ENCODE data around the gene FLYWCH1. TPM values are rescaled to one million over a fixed set of nuclear protein-coding genes. Genes with fewer than 3 reads are reported as not detected.

FLYWCH1 gene
- total RNA-seq, 1 donor from 2014 or later: 65.4 TPM

DNA sequence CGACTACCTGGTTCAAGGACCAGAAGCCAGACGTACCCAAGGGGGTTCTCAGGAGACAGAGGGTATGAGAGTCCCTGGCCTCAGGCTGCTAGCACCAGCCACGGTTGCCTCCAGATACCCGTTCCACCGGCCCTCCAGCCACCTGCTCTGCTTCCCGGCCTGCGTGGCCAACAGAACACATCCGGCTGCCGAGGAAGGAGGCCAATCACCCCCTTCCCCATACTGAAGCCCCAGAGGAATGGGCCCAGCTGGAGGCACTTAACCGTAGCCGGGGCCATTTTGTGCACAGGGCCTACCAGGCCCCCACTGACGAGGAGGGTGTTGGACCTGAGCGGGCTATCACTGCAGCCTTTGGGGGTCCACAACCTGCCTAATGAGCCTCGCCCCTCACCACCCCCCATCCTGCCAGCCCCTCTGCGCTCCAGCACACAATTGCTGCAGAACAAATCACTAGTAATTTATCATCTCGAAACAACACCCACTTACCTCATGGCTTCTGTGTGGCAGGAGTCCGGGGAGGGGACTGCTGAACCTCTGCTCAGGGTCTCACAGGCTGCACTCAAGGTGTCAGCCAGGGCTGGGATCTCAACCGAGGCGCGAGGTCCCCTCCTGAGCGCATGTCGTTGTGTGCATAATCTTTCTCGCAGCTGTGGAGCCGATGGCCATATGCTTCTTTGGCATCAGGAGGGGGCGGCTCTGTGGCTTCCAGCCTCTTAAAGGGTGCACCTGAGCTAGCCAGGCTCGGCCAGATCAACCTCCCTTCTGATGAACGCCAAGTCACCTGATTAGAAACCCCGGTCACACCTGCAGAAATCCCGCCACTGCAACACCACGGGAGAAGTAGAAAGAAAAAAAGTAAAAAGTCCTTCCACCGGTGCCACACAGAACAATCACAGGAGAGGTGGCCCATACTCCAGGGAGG lies 42.2 kb downstream of the FLYWCH1 start:
- no peaks in the 10 kb centered on the region for H3K4me1 Mint-ChIP-seq (ENCODE audit: low read depth)
- DNase-seq (ENCODE audit: low spot score): no peak
- intact Hi-C loops (cut with micrococcal nuclease): no loop called here
- no peaks in the 10 kb centered on the region for H3K9me3 Mint-ChIP-seq
- peaks cover 6% of the 10 kb centered on the region for H3K27me3 Mint-ChIP-seq (ENCODE audit: low read depth)
- no peak overlapping the region for H3K27ac Mint-ChIP-seq
- H3K36me3 Mint-ChIP-seq (ENCODE audit: low read depth): no peaks in the 10 kb centered on the region
- H3K4me3 Mint-ChIP-seq (ENCODE audit: low read depth): no peak overlapping the region

DNA sequence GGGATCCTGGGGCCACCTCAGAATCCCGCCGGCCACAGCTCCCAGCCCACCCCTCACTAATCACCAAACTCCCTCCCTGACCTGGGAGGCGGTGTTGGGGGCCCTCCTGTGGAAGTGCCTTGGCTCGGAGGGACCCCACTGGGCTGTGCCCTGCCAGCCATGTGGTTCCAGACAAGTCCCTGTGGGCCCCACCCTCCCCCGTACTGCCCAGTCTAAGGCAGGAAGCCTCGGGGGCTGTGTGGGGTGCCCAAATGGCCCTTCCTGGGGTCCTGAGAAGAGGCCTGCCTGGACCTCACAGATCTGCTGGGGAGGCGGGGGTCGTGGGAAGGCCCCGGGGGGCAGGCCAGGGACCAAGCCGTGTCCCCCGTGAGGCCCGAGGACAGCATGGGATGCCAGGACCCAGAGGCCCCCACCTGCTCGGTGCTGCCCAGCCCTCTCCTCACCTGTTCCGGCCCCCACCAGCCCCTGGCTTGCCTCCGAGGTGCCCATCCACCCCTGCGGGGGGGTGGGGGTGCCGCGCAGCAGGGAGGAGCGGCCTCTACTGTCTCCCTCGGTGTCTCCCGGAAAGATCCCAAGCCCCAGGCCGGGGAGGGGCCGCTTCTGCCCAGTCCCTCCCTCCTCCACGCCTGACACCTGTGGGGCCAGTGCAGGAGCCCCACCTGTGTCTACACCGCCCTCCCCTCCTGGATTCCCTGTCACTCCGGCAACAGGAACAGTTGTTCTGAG lies 43.1 kb downstream of the FLYWCH1 start:
- Mint-ChIP-seq H3K4me1 (ENCODE audit: low read depth) (no peaks in the 10 kb centered on the region), H3K36me3 (ENCODE audit: low read depth) (no peaks in the 10 kb centered on the region), H3K9me3 (no peaks in the 10 kb centered on the region), H3K4me3 (ENCODE audit: low read depth) (no peak overlapping the region), H3K27ac (no peak overlapping the region), H3K27me3 (ENCODE audit: low read depth) (peaks cover 7% of the 10 kb centered on the region)
- intact Hi-C loops (cut with micrococcal nuclease): no loop called here
- DNase-seq (ENCODE audit: low spot score): no peak

DNA sequence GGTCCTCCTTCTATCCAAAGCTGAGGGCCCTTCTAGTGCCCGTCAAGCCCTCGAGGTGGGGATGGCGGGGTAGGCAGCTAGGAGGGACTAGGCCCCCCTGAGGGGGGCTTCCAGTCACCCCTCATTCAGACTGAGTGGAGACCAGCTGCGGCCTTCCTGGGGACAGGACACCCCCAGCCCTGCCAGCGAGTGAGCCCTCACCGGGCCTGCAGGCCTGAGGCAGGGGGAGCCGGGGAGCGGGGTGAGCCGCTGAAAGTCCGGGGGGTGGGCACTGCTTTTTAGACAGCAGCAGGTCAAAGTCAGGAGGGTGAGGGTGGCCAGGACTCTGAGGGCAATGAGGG lies 43.7 kb downstream of the FLYWCH1 start:
- intact Hi-C loops (cut with micrococcal nuclease): no loop called here
- H3K27me3 Mint-ChIP-seq (ENCODE audit: low read depth): peaks cover 9% of the 10 kb centered on the region

DNA sequence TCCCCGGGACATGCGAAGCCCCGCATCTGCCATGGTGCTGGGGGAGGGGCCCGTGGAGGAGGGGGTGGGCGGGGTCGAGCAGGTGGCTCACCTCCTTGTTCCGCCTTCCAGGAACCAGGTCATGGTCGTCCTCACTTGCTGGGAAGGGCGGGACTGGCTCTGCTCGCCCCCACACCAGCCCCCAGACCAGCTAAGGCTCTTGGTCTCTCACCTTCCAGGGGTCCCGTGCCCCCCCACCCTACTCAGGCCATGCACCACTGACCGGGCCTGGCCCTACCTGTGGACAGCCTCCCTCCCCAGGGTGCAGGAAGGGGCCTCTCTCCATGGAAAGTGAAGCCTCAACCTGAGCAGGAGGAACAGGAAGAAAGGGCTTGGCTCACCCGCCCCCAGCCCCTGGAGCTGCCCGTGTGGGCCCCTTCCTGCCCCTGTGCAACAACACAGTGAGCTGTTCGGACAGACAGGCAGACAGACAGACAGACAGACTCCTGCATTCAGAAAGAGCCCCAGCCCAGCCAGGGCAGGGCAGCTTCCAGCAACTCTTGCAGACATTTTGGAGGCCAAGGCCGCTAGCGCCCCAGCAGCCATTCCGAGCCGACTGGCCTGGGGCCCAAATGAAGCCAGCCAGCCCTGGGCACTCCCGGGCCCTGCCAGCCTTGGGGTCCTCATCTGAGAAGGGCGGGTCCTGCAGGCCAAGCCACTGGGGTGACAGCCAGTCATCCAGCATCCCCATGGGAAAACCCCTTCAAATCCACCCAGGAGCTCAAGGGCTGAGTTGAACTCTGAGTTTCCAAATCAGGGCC lies 44.2 kb downstream of the FLYWCH1 start:
- Mint-ChIP-seq H3K36me3 (ENCODE audit: low read depth) (no peaks in the 10 kb centered on the region), H3K27ac (no peak overlapping the region)

More for the DNA sequence above, 43.7 kb downstream of the FLYWCH1 start:
- Mint-ChIP-seq H3K36me3 (ENCODE audit: low read depth) (no peaks in the 10 kb centered on the region), H3K4me3 (ENCODE audit: low read depth) (no peak overlapping the region), H3K27ac (no peak overlapping the region), H3K4me1 (ENCODE audit: low read depth) (no peaks in the 10 kb centered on the region), H3K9me3 (no peaks in the 10 kb centered on the region)
- no peak for DNase-seq (ENCODE audit: low spot score)

DNA sequence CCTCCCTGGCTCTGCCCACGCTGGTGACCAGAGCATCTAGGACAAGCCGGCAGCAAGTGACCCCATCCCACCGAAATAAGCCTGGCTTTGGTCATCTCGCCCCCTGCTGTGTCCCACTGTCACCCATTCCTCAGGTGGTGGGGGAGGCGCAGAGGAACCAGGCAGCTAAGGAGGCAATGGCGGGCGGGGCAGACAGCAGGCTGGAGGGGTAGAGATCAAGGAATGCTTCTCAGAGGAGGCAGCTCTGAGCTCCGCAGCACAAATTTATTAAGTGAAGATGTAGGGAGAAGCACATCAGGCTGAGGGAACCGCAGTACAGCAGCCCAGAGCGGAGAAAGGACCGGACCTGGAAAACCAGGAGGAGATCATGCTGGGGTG lies 44.8 kb downstream of the FLYWCH1 start:
- Mint-ChIP-seq H3K4me1 (ENCODE audit: low read depth) (no peaks in the 10 kb centered on the region), H3K36me3 (ENCODE audit: low read depth) (no peaks in the 10 kb centered on the region), H3K9me3 (no peaks in the 10 kb centered on the region), H3K27me3 (ENCODE audit: low read depth) (peaks cover 9% of the 10 kb centered on the region), H3K27ac (no peak overlapping the region), H3K4me3 (ENCODE audit: low read depth) (no peak overlapping the region)
- DNase-seq (ENCODE audit: low spot score): no peak
- intact Hi-C loops (cut with micrococcal nuclease): no loop called here

More for the DNA sequence above, 44.2 kb downstream of the FLYWCH1 start:
- H3K27me3 Mint-ChIP-seq (ENCODE audit: low read depth): peaks cover 9% of the 10 kb centered on the region
- intact Hi-C loops (cut with micrococcal nuclease): no loop called here
- H3K4me1 Mint-ChIP-seq (ENCODE audit: low read depth): no peaks in the 10 kb centered on the region
- no peaks in the 10 kb centered on the region for H3K9me3 Mint-ChIP-seq
- DNase-seq (ENCODE audit: low spot score): no peak
- no peak overlapping the region for H3K4me3 Mint-ChIP-seq (ENCODE audit: low read depth)

DNA sequence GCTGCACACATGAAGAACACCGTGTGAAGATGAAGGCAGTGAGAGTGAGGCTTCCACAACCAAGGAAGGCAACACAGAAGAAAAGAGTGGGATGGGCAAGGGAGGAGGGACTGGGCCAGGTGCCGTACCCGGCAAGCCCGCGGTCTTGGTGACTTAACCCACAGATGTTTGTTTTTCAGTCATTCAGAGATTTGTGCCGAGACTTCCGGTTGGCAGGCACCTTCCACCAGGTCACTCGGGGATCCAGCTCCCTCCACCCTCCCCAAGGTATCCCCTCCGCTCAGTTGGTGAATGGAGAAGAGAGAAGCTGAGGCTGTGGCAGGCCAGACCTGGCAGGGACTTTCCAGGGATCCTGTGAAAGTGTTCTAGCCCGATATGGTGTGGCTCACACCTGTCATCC lies 47.5 kb downstream of the FLYWCH1 start:
- H3K27ac Mint-ChIP-seq: no peak overlapping the region
- no peak overlapping the region for H3K4me3 Mint-ChIP-seq (ENCODE audit: low read depth)
- intact Hi-C loops (cut with micrococcal nuclease): no loop called here
- no peaks in the 10 kb centered on the region for H3K9me3 Mint-ChIP-seq
- H3K27me3 Mint-ChIP-seq (ENCODE audit: low read depth): peaks cover 21% of the 10 kb centered on the region
- peaks cover 6% of the 10 kb centered on the region for H3K4me1 Mint-ChIP-seq (ENCODE audit: low read depth)
- DNase-seq (ENCODE audit: low spot score): no peak
- H3K36me3 Mint-ChIP-seq (ENCODE audit: low read depth): no peaks in the 10 kb centered on the region

DNA sequence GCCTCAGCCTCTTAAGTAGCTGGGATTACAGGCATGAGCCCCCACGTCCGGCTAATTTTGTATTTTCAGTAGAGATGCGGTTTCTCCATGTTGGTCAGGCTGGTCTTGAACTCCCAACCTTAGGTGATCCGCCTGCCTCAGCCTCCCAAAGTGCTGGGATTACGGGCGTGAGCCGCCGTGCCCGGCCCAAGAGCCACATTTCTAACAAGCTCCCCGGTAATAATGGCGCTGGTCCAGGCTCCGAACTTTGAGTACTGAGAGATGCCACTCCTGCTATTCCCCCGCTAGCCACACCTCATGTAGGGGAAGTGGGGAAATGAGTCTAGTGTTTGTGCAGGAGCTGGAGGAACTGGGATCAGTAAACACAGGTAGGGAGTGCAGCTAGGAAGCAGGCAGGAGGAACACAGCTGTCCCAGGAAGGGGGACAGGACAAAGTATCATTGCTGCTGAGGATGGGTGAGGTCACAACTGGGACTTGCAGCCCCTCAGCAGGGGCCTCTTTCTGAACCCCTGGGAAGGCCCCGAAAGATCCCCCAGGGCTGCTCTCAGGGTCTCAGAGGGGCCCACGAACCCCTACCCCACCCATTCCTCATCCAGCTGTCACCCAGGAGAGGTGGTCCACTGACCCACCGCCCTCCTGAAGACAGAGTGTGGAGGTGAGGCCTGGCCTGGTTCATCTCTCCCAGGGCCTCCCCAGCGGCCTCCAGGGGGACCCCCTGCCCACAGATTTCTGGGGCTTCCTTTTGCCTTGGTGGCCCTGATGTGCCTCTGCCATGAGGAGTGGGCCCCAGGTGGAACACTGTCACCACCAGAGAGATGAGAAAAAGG lies 48.7 kb downstream of the FLYWCH1 start:
- no peaks in the 10 kb centered on the region for H3K9me3 Mint-ChIP-seq
- no peak overlapping the region for H3K27ac Mint-ChIP-seq
- peaks cover 6% of the 10 kb centered on the region for H3K4me1 Mint-ChIP-seq (ENCODE audit: low read depth)
- no peak for DNase-seq (ENCODE audit: low spot score)
- peaks cover 23% of the 10 kb centered on the region for H3K27me3 Mint-ChIP-seq (ENCODE audit: low read depth)
- H3K4me3 Mint-ChIP-seq (ENCODE audit: low read depth): no peak overlapping the region
- H3K36me3 Mint-ChIP-seq (ENCODE audit: low read depth): no peaks in the 10 kb centered on the region
- intact Hi-C loops (cut with micrococcal nuclease): no loop called here

DNA sequence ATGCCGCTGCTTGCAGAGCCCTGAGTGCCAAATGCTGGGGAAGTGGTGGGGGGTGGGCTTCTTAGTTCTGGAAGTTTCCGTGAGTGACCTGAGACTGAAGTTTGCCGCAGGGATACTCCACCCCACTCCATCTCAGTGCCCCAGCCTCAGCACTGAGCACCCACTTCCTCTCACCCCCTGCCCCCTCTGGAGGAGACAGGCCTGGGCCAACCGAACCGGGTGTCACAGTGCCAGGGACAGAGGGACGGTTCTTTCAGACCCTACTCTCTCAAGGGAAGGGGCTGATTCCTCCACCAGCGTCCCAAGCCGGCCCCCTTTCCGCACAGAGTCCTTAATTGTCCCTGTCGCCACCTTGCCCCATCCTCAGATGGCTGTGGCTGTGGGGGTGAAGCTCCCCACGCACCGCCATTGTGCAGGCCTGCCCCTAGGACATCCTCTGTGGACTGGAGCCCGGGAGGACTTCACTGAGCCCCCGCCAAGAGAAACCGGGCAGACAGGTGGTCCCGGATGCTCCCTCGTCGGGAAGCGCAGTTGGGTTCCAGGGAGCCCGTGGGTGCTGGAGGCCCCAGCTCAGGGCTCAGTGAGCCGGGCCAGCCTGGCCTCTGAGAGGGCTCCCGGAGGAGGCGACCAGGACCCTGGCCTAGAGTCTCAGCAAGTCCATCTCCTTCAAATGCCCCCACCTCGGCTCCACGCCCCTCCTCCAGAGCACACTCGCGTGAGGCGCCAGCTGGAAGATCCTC lies 50.8 kb downstream of the FLYWCH1 start:
- Mint-ChIP-seq H3K27me3 (ENCODE audit: low read depth) (peaks cover 23% of the 10 kb centered on the region), H3K36me3 (ENCODE audit: low read depth) (no peaks in the 10 kb centered on the region), H3K4me1 (ENCODE audit: low read depth) (peaks cover 9% of the 10 kb centered on the region), H3K27ac (no peak overlapping the region), H3K4me3 (ENCODE audit: low read depth) (no peak overlapping the region), H3K9me3 (no peaks in the 10 kb centered on the region)
- no peak for DNase-seq (ENCODE audit: low spot score)
- intact Hi-C loops (cut with micrococcal nuclease): no loop called here

DNA sequence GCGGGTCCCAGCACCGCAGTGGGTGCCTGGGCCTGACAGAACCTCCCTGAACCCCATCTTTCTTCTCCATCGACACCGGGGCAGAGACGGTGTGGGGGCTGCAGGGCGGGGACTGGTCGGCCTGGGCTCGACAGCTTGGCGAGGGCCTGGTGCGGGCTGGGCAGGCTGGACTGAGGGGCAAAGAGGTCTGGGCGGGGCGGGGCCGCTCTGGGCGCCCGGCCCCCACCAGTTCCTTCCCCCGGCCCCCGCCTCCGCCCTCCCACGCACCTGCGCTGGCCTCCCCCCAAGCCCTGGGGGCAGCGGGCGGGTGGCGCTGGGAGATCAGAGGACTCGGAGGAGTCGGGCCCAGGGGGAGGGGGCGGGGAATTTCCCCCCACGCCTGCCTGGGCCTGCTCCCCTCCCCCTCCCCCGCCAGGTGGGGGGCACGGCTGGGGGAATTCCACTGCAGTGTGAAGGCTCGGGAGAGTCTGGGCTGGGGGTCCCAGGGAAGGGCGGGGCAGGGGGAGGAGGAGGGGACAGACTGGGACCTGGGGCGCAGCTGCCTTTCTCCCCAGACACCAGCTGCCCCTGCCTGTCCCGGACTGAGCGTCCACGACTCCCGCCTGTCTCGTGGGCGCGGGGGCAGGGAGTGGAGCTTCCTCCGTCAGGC lies 51.5 kb downstream of the FLYWCH1 start:
- Mint-ChIP-seq H3K27ac (no peak overlapping the region), H3K4me3 (ENCODE audit: low read depth) (peak overlapping the region; percentile 77), H3K27me3 (ENCODE audit: low read depth) (peaks cover 28% of the 10 kb centered on the region), H3K4me1 (ENCODE audit: low read depth) (peaks cover 11% of the 10 kb centered on the region), H3K36me3 (ENCODE audit: low read depth) (peaks cover under 1% of the 10 kb centered on the region), H3K9me3 (no peaks in the 10 kb centered on the region)
- intact Hi-C loops (cut with micrococcal nuclease): no loop called here
- DNase-seq (ENCODE audit: low spot score): no peak

DNA sequence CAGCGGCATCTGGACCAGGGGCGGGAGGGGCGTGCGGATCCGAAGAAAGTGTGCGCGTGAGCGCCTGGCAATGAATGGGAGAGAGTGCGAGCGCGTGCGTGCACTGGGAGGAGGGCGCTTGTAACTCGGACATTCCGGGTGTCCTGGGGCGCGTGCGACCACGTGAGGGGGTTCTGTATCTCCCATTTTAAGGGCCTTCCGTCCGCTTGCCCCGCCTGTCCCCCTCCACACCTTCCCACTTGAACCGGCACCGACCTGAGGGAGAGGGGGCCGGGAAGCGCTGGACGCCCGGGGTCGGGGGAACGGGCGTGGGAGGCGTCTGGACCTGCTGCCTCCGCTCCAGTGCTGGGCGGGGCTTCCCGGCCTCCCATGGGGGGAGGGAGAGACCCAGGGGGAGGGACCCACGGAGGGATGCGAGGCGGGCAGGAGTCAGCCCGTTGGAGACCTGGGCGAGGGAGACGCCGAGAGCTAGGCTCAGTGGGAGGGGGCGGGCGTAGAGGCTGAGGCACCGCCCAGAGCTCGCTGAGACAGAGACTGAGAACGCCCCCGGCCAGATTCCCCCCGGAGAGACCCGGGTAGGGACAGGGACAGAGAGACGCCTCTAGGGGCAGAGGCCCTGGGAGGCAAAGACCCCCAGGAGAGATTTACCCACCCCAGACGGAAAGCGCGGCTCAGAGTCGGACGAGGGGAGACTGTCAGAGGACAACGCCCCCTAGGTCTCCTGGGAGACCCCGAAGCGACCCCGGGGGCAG lies 52.2 kb downstream of the FLYWCH1 start, which contains the start of gene KREMEN2:
TSS of gene KREMEN2 (plus strand) at position 553 of the 752 bp plus-strand sequence. CDS start 246 bp downstream, outside the sequence.
- Mint-ChIP-seq H3K9me3 (no peaks in the 10 kb centered on the region), H3K4me1 (ENCODE audit: low read depth) (peaks cover 15% of the 10 kb centered on the region), H3K36me3 (ENCODE audit: low read depth) (peaks cover 3% of the 10 kb centered on the region), H3K4me3 (ENCODE audit: low read depth) (peak within 1 kb of the TSS; percentile 77), H3K27me3 (ENCODE audit: low read depth) (peaks cover 31% of the 10 kb centered on the region), H3K27ac (no peak within 1 kb of the TSS)
- intact Hi-C loops (cut with micrococcal nuclease): no loop called here
- DNase-seq (ENCODE audit: low spot score): no peak
